Fibroblast of villous mesenchyme (primary cell): ENCODE data around the gene MRPL4. TPM values are rescaled to one million over a fixed set of nuclear protein-coding genes. Genes with fewer than 3 reads are reported as not detected.

Experiments used
- DNase-seq: peaks from one replicate; pipeline ENCODE4 v3.0.0-alpha.2; 2010; ENCODE audit warnings: low read depth
- H3K4me3 ChIP-seq: 2 replicates; pipeline ENCODE4 v1.5.1; 2011; ENCODE audit warnings: low read depth, mild to moderate bottlenecking, low read length
- total RNA-seq: library from RNA; depleted of rRNA; stranded (reverse); fragments of >200 nt; gene quantifications from 2 replicates; pipeline ENCODE4 v1.2.3, GENCODE V29; 2012
- TF ChIP-seq, protein P1 (sequence below): IDR thresholded peaks from 2 replicates; pipeline ENCODE4 v1.5.1; 2012; ENCODE audit warnings: low read depth, mild to moderate bottlenecking, low read length; ENCODE audit not compliant: insufficient read depth

Gene MRPL4
- total RNA-seq, 1 donor = 42.3 TPM

- TF ChIP-seq, protein P1, sequence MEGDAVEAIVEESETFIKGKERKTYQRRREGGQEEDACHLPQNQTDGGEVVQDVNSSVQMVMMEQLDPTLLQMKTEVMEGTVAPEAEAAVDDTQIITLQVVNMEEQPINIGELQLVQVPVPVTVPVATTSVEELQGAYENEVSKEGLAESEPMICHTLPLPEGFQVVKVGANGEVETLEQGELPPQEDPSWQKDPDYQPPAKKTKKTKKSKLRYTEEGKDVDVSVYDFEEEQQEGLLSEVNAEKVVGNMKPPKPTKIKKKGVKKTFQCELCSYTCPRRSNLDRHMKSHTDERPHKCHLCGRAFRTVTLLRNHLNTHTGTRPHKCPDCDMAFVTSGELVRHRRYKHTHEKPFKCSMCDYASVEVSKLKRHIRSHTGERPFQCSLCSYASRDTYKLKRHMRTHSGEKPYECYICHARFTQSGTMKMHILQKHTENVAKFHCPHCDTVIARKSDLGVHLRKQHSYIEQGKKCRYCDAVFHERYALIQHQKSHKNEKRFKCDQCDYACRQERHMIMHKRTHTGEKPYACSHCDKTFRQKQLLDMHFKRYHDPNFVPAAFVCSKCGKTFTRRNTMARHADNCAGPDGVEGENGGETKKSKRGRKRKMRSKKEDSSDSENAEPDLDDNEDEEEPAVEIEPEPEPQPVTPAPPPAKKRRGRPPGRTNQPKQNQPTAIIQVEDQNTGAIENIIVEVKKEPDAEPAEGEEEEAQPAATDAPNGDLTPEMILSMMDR = no peak
- peak; percentile 8 for DNase-seq
- peak overlapping the region; percentile 67 for H3K4me3 ChIP-seq
Observed at GRCh38 chr19:10292789-10293636, 41.0 kb downstream of the MRPL4 start.

GRCh38 chr19:10293637-10294367, 41.8 kb downstream of the MRPL4 start:
- TF ChIP-seq, protein P1 = no peak
- no peak overlapping the region for H3K4me3 ChIP-seq
- DNase-seq = no peak

- H3K4me3 ChIP-seq = no peak overlapping the region
- TF ChIP-seq, protein P1 = no peak
- no peak for DNase-seq
Observed at GRCh38 chr19:10294368-10294697, 42.3 kb downstream of the MRPL4 start.

DNA sequence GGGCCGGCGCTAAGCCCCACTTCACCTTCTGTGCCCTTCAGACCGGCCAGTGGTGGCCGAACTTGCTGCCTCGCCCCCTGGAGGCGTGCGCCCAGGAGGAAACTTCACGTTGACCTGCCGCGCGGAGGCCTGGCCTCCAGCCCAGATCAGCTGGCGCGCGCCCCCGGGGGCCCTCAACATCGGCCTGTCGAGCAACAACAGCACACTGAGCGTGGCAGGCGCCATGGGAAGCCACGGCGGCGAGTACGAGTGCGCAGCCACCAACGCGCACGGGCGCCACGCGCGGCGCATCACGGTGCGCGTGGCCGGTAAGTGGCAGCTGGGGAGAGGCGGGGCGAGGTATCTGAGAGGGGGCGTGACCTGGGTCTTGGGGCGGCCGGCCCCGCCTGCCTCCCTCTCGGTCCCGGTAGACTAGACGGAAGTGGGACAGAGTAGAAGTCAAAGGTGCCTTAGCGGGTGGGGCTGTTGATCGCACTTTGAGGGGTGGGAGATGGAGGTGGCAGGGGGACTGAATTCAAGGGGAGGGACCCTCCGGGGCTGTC, 43.4 kb downstream of the MRPL4 start:
- TF ChIP-seq, protein P1 = peak; percentile 4
- DNase-seq = peak; percentile 17
- H3K4me3 ChIP-seq = peak overlapping the region; percentile 15

DNA sequence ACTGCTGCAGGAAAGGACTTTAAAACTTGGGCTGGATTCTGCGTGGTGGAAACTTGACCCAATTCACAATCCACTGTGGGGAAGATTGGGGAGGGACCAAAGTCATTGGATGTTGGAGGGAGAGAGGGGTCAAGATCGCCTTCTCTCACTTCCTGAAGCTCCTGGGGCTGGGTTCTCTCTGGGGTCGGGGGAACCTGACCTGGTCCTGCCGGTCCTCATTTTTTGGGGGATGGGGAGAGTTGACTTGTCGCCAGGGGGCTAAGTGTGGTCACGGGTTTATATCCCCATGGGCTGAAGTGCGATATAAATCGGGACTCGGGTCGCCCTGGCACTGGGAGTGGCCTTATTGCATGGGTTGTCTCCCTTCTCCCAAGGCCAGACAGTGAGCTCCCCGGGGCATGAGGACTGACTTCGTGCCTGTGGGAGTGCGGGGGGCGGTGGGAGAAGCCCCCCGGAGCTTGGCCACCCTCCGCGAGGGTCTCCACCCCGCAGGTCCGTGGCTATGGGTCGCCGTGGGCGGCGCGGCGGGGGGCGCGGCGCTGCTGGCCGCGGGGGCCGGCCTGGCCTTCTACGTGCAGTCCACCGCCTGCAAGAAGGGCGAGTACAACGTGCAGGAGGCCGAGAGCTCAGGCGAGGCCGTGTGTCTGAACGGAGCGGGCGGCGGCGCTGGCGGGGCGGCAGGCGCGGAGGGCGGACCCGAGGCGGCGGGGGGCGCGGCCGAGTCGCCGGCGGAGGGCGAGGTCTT, 44.0 kb downstream of the MRPL4 start:
- DNase-seq = no peak
- peak overlapping the region; percentile 15 for H3K4me3 ChIP-seq
- TF ChIP-seq, protein P1 = no peak

- no peak for DNase-seq
- TF ChIP-seq, protein P1 = no peak
- no peak overlapping the region for H3K4me3 ChIP-seq
Observed at GRCh38 chr19:10299545-10300458, 47.8 kb downstream of the MRPL4 start.
